Left renal pelvis (tissue), 4 donors: Measurements from ENCODE around the gene IL12RB2. TPM values are rescaled to one million over a fixed set of nuclear protein-coding genes. Genes with fewer than 3 reads are reported as not detected.

ENCODE experiments used
- DNase-seq, 4 donors: peaks; one replicate each; pipeline ENCODE4 v3.0.0-alpha.2; 2013; ENCODE audit warnings: low read depth in 4 of 4, low spot score in 3 of 4
- polyA plus RNA-seq, 4 donors: library from polyadenylated mRNA; unstranded; fragments of 120-200 nt; gene quantifications; one replicate each; pipeline ENCODE4 v1.2.1, GENCODE V29; 2013; ENCODE audit not compliant: insufficient read length in 4 of 4

The IL12RB2 gene
- polyA plus RNA-seq, 4 donors = 0.41 to 1.7 (median 0.67) TPM

GRCh38 chr1:67308136-67308535, 463 bp downstream of the IL12RB2 start:
- no peak for DNase-seq

- DNase-seq = no peak
These were observed 4.9 kb downstream of the IL12RB2 start for GRCh38 chr1:67312615-67313014.

- DNase-seq = no peak
These were observed 6.4 kb downstream of the IL12RB2 start for GRCh38 chr1:67313934-67314671.

- no peak for DNase-seq
These were observed 7.0 kb downstream of the IL12RB2 start for GRCh38 chr1:67314696-67315095.

GRCh38 chr1:67316180-67316902, 8.7 kb downstream of the IL12RB2 start:
- DNase-seq = no peak

- DNase-seq = no peak
These were observed 9.2 kb downstream of the IL12RB2 start for GRCh38 chr1:67316918-67317317.

- DNase-seq = no peak
These were observed 10.1 kb downstream of the IL12RB2 start for GRCh38 chr1:67317803-67318202.

GRCh38 chr1:67322442-67322841, 14.8 kb downstream of the IL12RB2 start:
- DNase-seq = no peak

GRCh38 chr1:67323087-67323486, 15.4 kb downstream of the IL12RB2 start:
- no peak for DNase-seq

GRCh38 chr1:67324068-67324467, 16.4 kb downstream of the IL12RB2 start:
- DNase-seq = no peak

- no peak for DNase-seq
These were observed 20.3 kb downstream of the IL12RB2 start for GRCh38 chr1:67327864-67328466.

GRCh38 chr1:67332653-67333529, 25.2 kb downstream of the IL12RB2 start:
- no peak for DNase-seq

GRCh38 chr1:67333603-67334002, 25.9 kb downstream of the IL12RB2 start:
- no peak for DNase-seq

GRCh38 chr1:67335411-67335810, 27.7 kb downstream of the IL12RB2 start:
- no peak for DNase-seq

- no peak for DNase-seq
These were observed 28.5 kb downstream of the IL12RB2 start for GRCh38 chr1:67336157-67336556.

GRCh38 chr1:67336783-67337182, 29.1 kb downstream of the IL12RB2 start:
- DNase-seq = no peak

- DNase-seq = no peak
These were observed 31.0 kb downstream of the IL12RB2 start for GRCh38 chr1:67338642-67339041.

GRCh38 chr1:67339623-67340343, 32.1 kb downstream of the IL12RB2 start:
- DNase-seq = no peak

GRCh38 chr1:67342076-67342890, 34.6 kb downstream of the IL12RB2 start:
- no peak for DNase-seq
